SU-DHL-6 (cell line): ENCODE results near the gene SPINK1.

ENCODE experiments used
- EZH2phosphoT487 ChIP-seq: fragments of 200-600 bp; sonication (generic), shearing (Covaris generic); conservative IDR thresholded peaks from 2 replicates; pipeline ENCODE4 v1.6.1; 2018; ENCODE audit warnings: mild to moderate bottlenecking, antibody characterized with exemption, low read length, moderate library complexity, mixed read lengths
- TF ChIP-seq, protein P1 (sequence below): fragments of 200-600 bp; sonication (generic); IDR thresholded peaks from one replicate; pipeline ENCODE4 v1.5.1; 2017; ENCODE audit warnings: antibody characterized with exemption, mild to moderate bottlenecking, low read length, moderate library complexity; ENCODE audit not compliant: insufficient read depth, poor library complexity, severe bottlenecking

DNA sequence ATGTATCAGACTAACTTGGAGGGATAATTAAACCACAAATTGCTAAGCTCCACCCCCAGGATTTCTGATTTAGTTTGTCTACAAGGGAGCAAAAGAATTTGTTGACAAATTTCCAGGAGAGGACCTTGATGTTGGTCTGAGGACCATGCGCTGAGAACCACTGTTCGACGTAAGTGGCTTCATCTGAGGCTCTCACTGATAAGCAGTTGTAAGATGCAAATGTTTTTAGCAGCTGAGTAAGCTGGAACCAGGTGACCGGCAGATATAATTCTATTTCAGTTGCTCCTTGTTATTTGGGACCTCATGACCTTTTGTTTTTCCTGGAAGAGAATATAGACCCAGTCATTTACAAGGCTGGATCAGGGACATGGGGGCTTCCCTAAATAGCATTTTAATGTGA, 14.1 kb upstream of the SPINK1 start:
- TF ChIP-seq, protein P1, sequence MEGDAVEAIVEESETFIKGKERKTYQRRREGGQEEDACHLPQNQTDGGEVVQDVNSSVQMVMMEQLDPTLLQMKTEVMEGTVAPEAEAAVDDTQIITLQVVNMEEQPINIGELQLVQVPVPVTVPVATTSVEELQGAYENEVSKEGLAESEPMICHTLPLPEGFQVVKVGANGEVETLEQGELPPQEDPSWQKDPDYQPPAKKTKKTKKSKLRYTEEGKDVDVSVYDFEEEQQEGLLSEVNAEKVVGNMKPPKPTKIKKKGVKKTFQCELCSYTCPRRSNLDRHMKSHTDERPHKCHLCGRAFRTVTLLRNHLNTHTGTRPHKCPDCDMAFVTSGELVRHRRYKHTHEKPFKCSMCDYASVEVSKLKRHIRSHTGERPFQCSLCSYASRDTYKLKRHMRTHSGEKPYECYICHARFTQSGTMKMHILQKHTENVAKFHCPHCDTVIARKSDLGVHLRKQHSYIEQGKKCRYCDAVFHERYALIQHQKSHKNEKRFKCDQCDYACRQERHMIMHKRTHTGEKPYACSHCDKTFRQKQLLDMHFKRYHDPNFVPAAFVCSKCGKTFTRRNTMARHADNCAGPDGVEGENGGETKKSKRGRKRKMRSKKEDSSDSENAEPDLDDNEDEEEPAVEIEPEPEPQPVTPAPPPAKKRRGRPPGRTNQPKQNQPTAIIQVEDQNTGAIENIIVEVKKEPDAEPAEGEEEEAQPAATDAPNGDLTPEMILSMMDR = no peak
- no peak for TF ChIP-seq EZH2phosphoT487
